SK-N-SH (cell line): Measurements from ENCODE around the gene SLC34A3. TPM values are rescaled to one million over a fixed set of nuclear protein-coding genes. Genes with fewer than 3 reads are reported as not detected.
A peak's percentile ranks its signal among the peaks of the same experiment; 100 is the strongest.

Source experiments
- CTCF ChIA-PET: fragments of 300-600, 350-600 bp; formaldehyde crosslinking; extraction: SDS; loops from one replicate; lab custom pipeline; 2021; lab: Yijun Ruan, JAX
- POLR2A ChIA-PET: fragments of 350-600 bp; sonication (Branson Sonifier 250); formaldehyde crosslinking; extraction: SDS; loops from one replicate; lab custom pipeline; 2020; ENCODE audit warnings: antibody characterized with exemption, inconsistent platforms; lab: Yijun Ruan, JAX
- DNase-seq: peaks from one replicate; pipeline ENCODE4 v3.0.0; 2012
- H2AFZ ChIP-seq: fragments of 200-600 bp; sonication (generic); 2 replicates; pipeline ENCODE4 v1.8.1; 2016; ENCODE audit warnings: antibody characterized with exemption, mild to moderate bottlenecking, low read depth
- H3F3A ChIP-seq: fragments of 200-600 bp; sonication (generic); replicated peaks from 2 replicates; pipeline ENCODE3; 2016; ENCODE audit warnings: antibody characterized with exemption, mild to moderate bottlenecking; ENCODE audit not compliant: insufficient read depth
- H3K27ac ChIP-seq, 2 experiments: fragments of 200-500 bp in 1 of 2; fragments of 200-600 bp in 1 of 2; sonication (Bioruptor generic) in 1 of 2; sonication (generic), shearing (Covaris generic) in 1 of 2; 2 replicates each; pipeline versions ENCODE4 v1.5.1 to v1.6.1; 2014 to 2016; ENCODE audit warnings: low read depth in 2 of 2, inconsistent platforms in 1 of 2, low read length in 1 of 2, mild to moderate bottlenecking in 1 of 2, mixed read lengths in 1 of 2
- H3K27me3 ChIP-seq: fragments of 200-600 bp; sonication (generic), shearing (Covaris generic); 2 replicates; pipeline ENCODE4 v1.6.1; 2016; ENCODE audit warnings: mixed run types; ENCODE audit not compliant: insufficient read depth
- H3K36me3 ChIP-seq, 2 experiments: fragments of 200-500 bp in 1 of 2; fragments of 200-600 bp in 1 of 2; sonication (Bioruptor generic) in 1 of 2; sonication (generic) in 1 of 2; replicated peaks in 1 of 2; 2 replicates each; pipeline versions ENCODE3 to v1.5.1; 2014 to 2016; ENCODE audit warnings: low read length in 1 of 2, mild to moderate bottlenecking in 1 of 2; ENCODE audit not compliant: insufficient read depth in 2 of 2, control insufficient read depth in 1 of 2
- H3K4me1 ChIP-seq, 2 experiments: fragments of 200-500 bp in 1 of 2; fragments of 200-600 bp in 1 of 2; sonication (Bioruptor generic) in 1 of 2; sonication (generic), shearing (Covaris generic) in 1 of 2; 2 replicates each; pipeline versions ENCODE4 v1.5.1 to v1.6.1; 2014 to 2016; ENCODE audit warnings: low read depth in 1 of 2, low read length in 1 of 2, mixed run types in 1 of 2; ENCODE audit not compliant: insufficient read depth in 2 of 2, control insufficient read depth in 1 of 2
- H3K4me2 ChIP-seq: fragments of 200-600 bp; sonication (generic), shearing (Covaris generic); 2 replicates; pipeline ENCODE4 v1.6.1; 2017; ENCODE audit warnings: mixed run types
- H3K4me3 ChIP-seq, 2 experiments: fragments of 200-500 bp in 1 of 2; fragments of 200-600 bp in 1 of 2; sonication (Bioruptor generic) in 1 of 2; sonication (generic), shearing (Covaris generic) in 1 of 2; 2 replicates each; pipeline versions ENCODE4 v1.5.1 to v1.8.1; 2014 to 2016; ENCODE audit warnings: low read depth in 2 of 2, inconsistent platforms in 1 of 2, low read length in 1 of 2, mild to moderate bottlenecking in 1 of 2, mixed read lengths in 1 of 2, moderate library complexity in 1 of 2
- H3K79me2 ChIP-seq: fragments of 200-600 bp; sonication (generic); 2 replicates; pipeline ENCODE4 v1.8.1; 2017; ENCODE audit warnings: mild to moderate bottlenecking; ENCODE audit not compliant: insufficient read depth
- H3K9ac ChIP-seq: fragments of 200-600 bp; sonication (generic); 2 replicates; pipeline ENCODE4 v1.6.1; 2017; ENCODE audit warnings: mixed run types
- H3K9me2 ChIP-seq: fragments of 200-600 bp; sonication (generic); 2 replicates; pipeline ENCODE4 v1.6.1; 2017; ENCODE audit warnings: mixed run types
- H3K9me3 ChIP-seq: fragments of 200-600 bp; sonication (generic); 2 replicates; pipeline ENCODE4 v1.6.1; 2017; ENCODE audit warnings: mixed run types, mild to moderate bottlenecking, moderate library complexity
- H4K20me1 ChIP-seq: fragments of 200-600 bp; sonication (generic); 2 replicates; pipeline ENCODE4 v1.6.1; 2017; ENCODE audit warnings: mild to moderate bottlenecking, mixed run types; ENCODE audit not compliant: insufficient read depth
- CHD2 ChIP-seq: fragments of 150-350 bp; IDR thresholded peaks from 2 replicates; pipeline ENCODE4 v1.6.1; 2018; ENCODE audit warnings: low read length; ENCODE audit not compliant: partially characterized antibody
- CTCF ChIP-seq: fragments of 200-600 bp; sonication (generic); IDR thresholded peaks from 2 replicates; pipeline ENCODE4 v1.6.1; 2017; ENCODE audit warnings: antibody characterized with exemption, mild to moderate bottlenecking, moderate library complexity
- ELF1 ChIP-seq: IDR thresholded peaks from 2 replicates; pipeline ENCODE4 v1.4.0; 2012
- EZH2phosphoT487 ChIP-seq: fragments of 200-600 bp; sonication (generic); IDR thresholded peaks from 2 replicates; pipeline ENCODE4 v1.6.1; 2017; ENCODE audit warnings: low read depth, mixed run types, mild to moderate bottlenecking, antibody characterized with exemption, moderate library complexity, borderline replicate concordance
- GATA2 ChIP-seq: sonication (generic); formaldehyde crosslinking; IDR thresholded peaks from 2 replicates; pipeline ENCODE4 v1.5.0; 2020; ENCODE audit warnings: mild to moderate bottlenecking, missing genetic modification reagents
- MAX ChIP-seq: IDR thresholded peaks from 2 replicates; pipeline ENCODE4 v1.4.0; 2012; ENCODE audit warnings: low read depth
- MEF2A ChIP-seq: IDR thresholded peaks from 2 replicates; pipeline ENCODE4 v1.4.0; 2012; ENCODE audit warnings: low read depth, borderline replicate concordance
- NRF1 ChIP-seq: IDR thresholded peaks from 2 replicates; pipeline ENCODE4 v1.6.1; 2012; ENCODE audit warnings: low read depth, mild to moderate bottlenecking, low read length
- PBX3 ChIP-seq: IDR thresholded peaks from 2 replicates; pipeline ENCODE4; 2012
- POLR2AphosphoS5 ChIP-seq: IDR thresholded peaks from 2 replicates; pipeline ENCODE4 v1.6.1; 2012; ENCODE audit warnings: low read depth, low read length
- RAD21 ChIP-seq: IDR thresholded peaks from 2 replicates; pipeline ENCODE4 v1.6.1; 2012; ENCODE audit warnings: mild to moderate bottlenecking, low read length
- RCOR1 ChIP-seq: fragments of 150-350 bp; IDR thresholded peaks from 2 replicates; pipeline ENCODE4 v1.6.1; 2017; ENCODE audit warnings: antibody characterized with exemption, low read length
- SIN3A ChIP-seq: IDR thresholded peaks from 2 replicates; pipeline ENCODE4 v1.6.1; 2012; ENCODE audit warnings: low read depth, mild to moderate bottlenecking, low read length, moderate library complexity, borderline replicate concordance
- SMC3 ChIP-seq: IDR thresholded peaks from 2 replicates; pipeline ENCODE4 v1.6.1; 2012; ENCODE audit warnings: low read depth, low read length, improper control_type of control experiment
- TAF1 ChIP-seq: IDR thresholded peaks from 2 replicates; pipeline ENCODE4 v1.6.1; 2012; ENCODE audit warnings: low read depth, mild to moderate bottlenecking, low read length, moderate library complexity, borderline replicate concordance
- YY1 ChIP-seq: IDR thresholded peaks from 2 replicates; pipeline ENCODE4 v1.4.0; 2012; ENCODE audit warnings: low read depth, mild to moderate bottlenecking
- WGBS: methylation state at CpG from one replicate; pipeline ENCODE4 v1.1.6; 2017; ENCODE audit warnings: low lambda C conversion rate; 5-methylcytosine and 5-hydroxymethylcytosine counted together
- polyA plus RNA-seq, 3 experiments: library from polyadenylated mRNA; depleted of rRNA; stranded (reverse); fragments of >200 nt; gene quantifications; 2 replicates each; pipeline ENCODE4 v1.2.3, GENCODE V29; 2012

The SLC34A3 gene
- polyA plus RNA-seq, 1 of the 3 experiments (the other 2 are of a cell fraction): not detected

GRCh38 chr9:137227054-137227852 is 3.4 kb upstream of the SLC34A3 start, which contains the start of gene RNF224:
TSS of gene RNF224 (plus strand) at chr9:137227502. CDS start at chr9:137228336, 834 bp downstream.
- Histone ChIP-seq H3K9me3 (no peaks in the 10 kb centered on the region), H3K4me1 (peaks cover 0 to 54% of the 10 kb centered on the region in 2 experiments; a peak in 1 of 4 replicates), H3K4me2 (peak within 1 kb of the TSS; percentile 1; the same call in 1 of the 2 replicates), H4K20me1 (no peaks in the 10 kb centered on the region), H3F3A (peaks cover 16% of the 10 kb centered on the region), H2AFZ (no peak within 1 kb of the TSS), H3K27me3 (no peaks in the 10 kb centered on the region), H3K9ac (no peak within 1 kb of the TSS), H3K9me2 (no peaks in the 10 kb centered on the region), H3K27ac (no peak within 1 kb of the TSS; a peak in 1 of 4 replicates), H3K79me2 (no peaks in the 10 kb centered on the region), H3K36me3 (no peaks in the 10 kb centered on the region), H3K4me3 (no peak within 1 kb of the TSS; a peak in 1 of 4 replicates)
- TF ChIP-seq ELF1: no peak
- peak; percentile 41 for TF ChIP-seq CHD2
- TF ChIP-seq TAF1: no peak
- TF ChIP-seq YY1: no peak
- TF ChIP-seq RCOR1: 0 out of 2 replicates have a peak, but pooled peaks have one; percentile 28
- peak; percentile 81 for TF ChIP-seq SMC3
- no peak for TF ChIP-seq SIN3A
- peak; percentile 82 for TF ChIP-seq CTCF
- 0 out of 2 replicates have a peak, but pooled peaks have one; percentile 17 for TF ChIP-seq MAX
- TF ChIP-seq RAD21: peak; percentile 87
- POLR2A ChIA-PET: interaction anchor here (1.0 to 1.5 kb wide), 7 partner anchors 13 to 120 kb away, joined by 3 to 8 read pairs (median 5); no protein-coding TSS in a partner anchor
- WGBS: 44% methylated on average over 11 of the region's 25 CpGs
- CTCF ChIA-PET: interaction anchor here (0.6 to 7.7 kb wide), 47 partner anchors 8 to 315 kb away, joined by 3 to 95 read pairs (median 5); partner anchors contain the start of genes ANAPC2, DPP7, LRRC26 and MAN1B1
- DNase-seq: peak; percentile 91

GRCh38 chr9:137227853-137228505 is 2.7 kb upstream of the SLC34A3 start:
- H3K9me2 ChIP-seq: no peaks in the 10 kb centered on the region
- TF ChIP-seq RCOR1 (no peak), MEF2A (no peak), EZH2phosphoT487 (no peak), GATA2 (no peak), NRF1 (no peak), TAF1 (no peak), PBX3 (no peak), POLR2AphosphoS5 (no peak)
- TF ChIP-seq, all 33 proteins: peak for 0
- no peak overlapping the region for H3K9ac ChIP-seq
- no peaks in the 10 kb centered on the region for H3K27me3 ChIP-seq
- H3F3A ChIP-seq: peaks cover 16% of the 10 kb centered on the region
- no peaks in the 10 kb centered on the region for H4K20me1 ChIP-seq
- ChIA-PET CTCF (interaction anchor here (0.6 to 7.7 kb wide), 40 partner anchors 9 to 314 kb away, joined by 3 to 95 read pairs (median 6); partner anchors contain the start of genes DPP7, MAN1B1, NELFB and NPDC1), POLR2A (interaction anchor here (1.0 to 1.5 kb wide), 6 partner anchors 23 to 121 kb away, joined by 3 to 8 read pairs (median 4); no protein-coding TSS in a partner anchor)
- no peaks in the 10 kb centered on the region for H3K79me2 ChIP-seq
- H3K4me1 ChIP-seq: peaks cover 0 to 49% of the 10 kb centered on the region in 2 experiments; a peak in 1 of 4 replicates
- no peak overlapping the region for H3K27ac ChIP-seq
- no peak overlapping the region for H2AFZ ChIP-seq
- H3K4me3 ChIP-seq: no peak overlapping the region
- 46% methylated on average over 3 of the region's 18 CpGs for WGBS
- H3K4me2 ChIP-seq: no peak overlapping the region; the same call in 1 of the 2 replicates
- no peaks in the 10 kb centered on the region for H3K9me3 ChIP-seq
- no peaks in the 10 kb centered on the region for H3K36me3 ChIP-seq
- DNase-seq: no peak
